B cell (primary cell): Measurements from ENCODE around the gene ARAP1.

Experiments
- CTCF ChIP-seq: fragments of 200-600 bp; IDR thresholded peaks from one replicate; pipeline ENCODE4 v1.8.0; 2022; ENCODE audit warnings: antibody characterized with exemption, mild to moderate bottlenecking
- EZH2 ChIP-seq: IDR thresholded peaks from 2 replicates; pipeline ENCODE4 v1.6.1; 2012; ENCODE audit warnings: borderline replicate concordance, low read depth, mild to moderate bottlenecking, moderate library complexity, low read length; ENCODE audit not compliant: insufficient read depth, poor library complexity, severe bottlenecking

- TF ChIP-seq CTCF (no peak), EZH2 (no peak)
Measured at GRCh38 chr11:72662036-72662435, 90.2 kb downstream of the ARAP1 start.
